Astrocyte of the spinal cord (primary cell): ENCODE data around the gene ONECUT3.
"Not testable (repeated sequence)": the region's sequence is repeated elsewhere in the genome, so short reads cannot be mapped to it uniquely, and the experiment has no call there.

Experiments used
- DNase-seq: peaks from one replicate; pipeline ENCODE4 v3.0.0; 2011; ENCODE audit warnings: low read depth, low spot score
- H3K4me3 ChIP-seq: 2 replicates; pipeline ENCODE4 v1.5.1; 2011; ENCODE audit warnings: low read depth, mild to moderate bottlenecking, low read length, moderate library complexity
- CTCF ChIP-seq: IDR thresholded peaks from 2 replicates; pipeline ENCODE4 v1.5.1; 2012; ENCODE audit warnings: low read depth, mild to moderate bottlenecking, low read length, inconsistent platforms
- in situ Hi-C: cut with HindIII; loops from 2 replicates; pipeline ENCODE4 v1.10.0; 2017; ENCODE audit warnings: low sequenced_read_pairs

Gene ONECUT3

GRCh38 chr19:1756705-1757465, 3.6 kb downstream of the ONECUT3 start:
- no peak for DNase-seq
- no peak overlapping the region for H3K4me3 ChIP-seq
- in situ Hi-C loops: no loop called here
- no peak for TF ChIP-seq CTCF

GRCh38 chr19:1757468-1758230, 4.3 kb downstream of the ONECUT3 start:
- in situ Hi-C loops: no loop called here
- H3K4me3 ChIP-seq: no peak overlapping the region
- DNase-seq: no peak
- TF ChIP-seq CTCF: no peak

- no peak overlapping the region for H3K4me3 ChIP-seq
- DNase-seq: no peak
- no peak for TF ChIP-seq CTCF
- in situ Hi-C loops: no loop called here
These were observed 4.9 kb downstream of the ONECUT3 start for GRCh38 chr19:1758231-1758577.

- in situ Hi-C loops: no loop called here
- no peak for DNase-seq
- no peak for TF ChIP-seq CTCF
- no peak overlapping the region for H3K4me3 ChIP-seq
These were observed 5.9 kb downstream of the ONECUT3 start for GRCh38 chr19:1758959-1759903.

GRCh38 chr19:1760020-1760419, 6.7 kb downstream of the ONECUT3 start:
- no peak for DNase-seq
- no peak for TF ChIP-seq CTCF
- in situ Hi-C loops: no loop called here
- H3K4me3 ChIP-seq: no peak overlapping the region

- DNase-seq, in situ Hi-C loops: not testable (repeated sequence)
These were observed 7.7 kb downstream of the ONECUT3 start for GRCh38 chr19:1760786-1761527.

More at GRCh38 chr19:1760786-1761527, 7.7 kb downstream of the ONECUT3 start:
- not testable (repeated sequence) for H3K4me3 ChIP-seq
